ENCODE results near the gene CBL. TPM values are rescaled to one million over a fixed set of nuclear protein-coding genes. Genes with fewer than 3 reads are reported as not detected.

Gene CBL
- total RNA-seq, 4 donors from 2014 or later, result 9.9 to 14.2 (median 12.4) TPM

DNA sequence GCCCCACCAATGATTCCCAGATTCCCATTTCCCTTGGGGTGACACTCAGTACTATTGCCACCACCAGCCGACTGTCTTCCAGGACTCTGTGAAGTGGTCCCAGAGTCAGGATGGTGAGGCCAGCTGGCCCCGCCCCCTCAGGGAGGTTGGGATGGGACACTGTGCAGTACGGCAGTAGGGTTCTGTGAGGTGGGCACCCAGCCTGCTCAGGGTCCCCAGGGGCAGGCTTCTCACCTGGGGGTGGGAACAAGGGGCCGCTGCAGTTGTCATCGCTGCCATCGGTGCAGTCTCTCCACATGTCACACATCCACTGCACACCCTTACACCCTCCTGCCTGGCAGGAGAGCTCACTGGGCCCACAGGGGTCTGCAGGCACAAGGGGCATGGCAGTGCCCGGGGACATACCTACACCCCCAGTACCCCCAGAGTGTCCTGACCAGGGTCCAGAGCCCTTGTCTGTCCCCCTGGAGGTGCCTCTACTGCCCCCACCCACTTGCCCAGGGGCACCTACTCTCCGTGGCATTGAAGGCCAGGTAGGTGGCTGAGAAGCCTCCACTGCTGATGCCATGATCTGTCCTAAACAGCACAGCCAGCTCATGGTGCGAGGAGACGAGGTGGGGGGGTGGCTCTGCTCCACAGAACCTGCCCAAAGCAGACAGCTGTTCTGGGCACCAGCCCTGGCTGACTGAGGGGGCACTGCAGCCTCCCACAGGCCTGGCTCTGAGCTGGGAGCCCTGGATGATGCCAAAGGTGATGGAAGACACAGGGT lies 136.4 kb downstream of the CBL start:
- no peak for DNase-seq
- TF ChIP-seq CTCF (IDR thresholded peaks at IDR 0.05) (no peak), POLR2A (IDR thresholded peaks at IDR 0.05) (no peak)
- Histone ChIP-seq H3K27me3 (peaks cover 0 to 53% (median 0%) of the 10 kb centered on the region in 4 donors), H3K36me3 (no peaks in the 10 kb centered on the region), H3K4me1 (peaks cover 31 to 47% (median 40%) of the 10 kb centered on the region in 3 donors), H3K4me3 (no peak overlapping the region), H3K27ac (no peak overlapping the region), H3K9me3 (no peaks in the 10 kb centered on the region)
- intact Hi-C loops (cut with DNase I), result no loop called here
- 60 to 69% methylated on average over 1 to 3 of the region's 10 CpGs for WGBS, 2 donors

DNA sequence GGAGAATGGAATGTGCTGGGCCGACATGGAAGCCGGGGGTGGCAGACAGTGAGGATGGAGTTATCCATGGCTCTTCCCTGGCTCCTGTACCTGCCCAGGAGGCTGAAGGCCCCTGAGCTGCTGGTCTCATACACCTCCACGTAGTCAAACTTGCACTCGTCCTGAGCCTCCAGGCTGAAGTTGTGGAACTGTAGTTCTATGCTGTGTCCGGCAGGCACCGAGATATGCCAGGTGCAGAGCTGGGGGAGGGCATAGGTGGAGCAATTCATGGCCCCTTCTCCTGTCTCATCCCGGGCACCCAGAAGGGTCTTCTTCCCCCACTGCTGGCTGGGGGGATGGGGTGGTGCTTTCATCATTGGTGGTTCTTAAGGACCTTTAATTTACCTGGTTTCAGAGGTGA lies 137.6 kb downstream of the CBL start:
- 76% methylated on average over 7 of the region's 7 CpGs for WGBS, 2 donors
- intact Hi-C loops (cut with DNase I), result no loop called here
- H3K27me3 ChIP-seq, result peaks cover 0 to 52% (median 0%) of the 10 kb centered on the region in 4 donors

GRCh38 chr11:119344291-119345010 lies 138.3 kb downstream of the CBL start:
- Histone ChIP-seq H3K4me3 (no peak overlapping the region), H3K9me3 (no peaks in the 10 kb centered on the region), H3K27me3 (peaks cover 0 to 44% (median 0%) of the 10 kb centered on the region in 4 donors), H3K27ac (no peak overlapping the region), H3K4me1 (peaks cover 12 to 28% (median 25%) of the 10 kb centered on the region in 3 donors), H3K36me3 (no peaks in the 10 kb centered on the region)
- TF ChIP-seq CTCF (IDR thresholded peaks at IDR 0.05), result no peak
- intact Hi-C loops (cut with DNase I), result no loop called here
- 70 to 93% methylated on average over 6 to 8 of the region's 14 CpGs for WGBS, 2 donors
- DNase-seq, result no peak

More for the DNA sequence above, 137.6 kb downstream of the CBL start:
- Histone ChIP-seq H3K36me3 (no peaks in the 10 kb centered on the region), H3K4me1 (peaks cover 19 to 35% (median 31%) of the 10 kb centered on the region in 3 donors), H3K9me3 (no peaks in the 10 kb centered on the region), H3K4me3 (no peak overlapping the region), H3K27ac (no peak overlapping the region)
- TF ChIP-seq POLR2A (IDR thresholded peaks at IDR 0.05), result no peak
- TF ChIP-seq CTCF (IDR thresholded peaks at IDR 0.05), result no peak
- DNase-seq, result no peak

DNA sequence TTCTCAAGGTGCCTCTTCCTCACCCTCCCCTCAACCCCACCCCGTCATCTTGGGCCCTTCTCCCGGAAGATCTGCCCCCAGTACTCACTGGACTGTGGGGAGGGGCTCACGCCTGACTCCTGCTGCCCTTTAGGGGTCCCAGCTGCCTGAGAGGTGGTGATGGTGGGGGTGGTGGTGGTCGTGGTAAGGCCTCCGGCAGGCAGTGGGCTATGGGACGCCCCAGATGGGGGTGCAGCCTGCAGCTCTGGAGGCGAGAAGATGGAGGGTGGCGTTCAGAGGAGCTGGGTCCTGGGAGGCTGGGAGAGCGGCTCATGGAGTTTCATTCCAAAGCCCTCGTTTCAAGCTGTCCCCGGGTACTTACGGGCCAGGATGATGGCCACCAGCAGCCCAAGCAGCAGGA lies 139.5 kb downstream of the CBL start:
- Histone ChIP-seq H3K27ac (no peak overlapping the region), H3K36me3 (no peaks in the 10 kb centered on the region), H3K4me3 (no peak overlapping the region), H3K4me1 (peaks cover 9 to 15% (median 13%) of the 10 kb centered on the region in 3 donors), H3K27me3 (peaks cover 0 to 32% (median 0%) of the 10 kb centered on the region in 4 donors), H3K9me3 (no peaks in the 10 kb centered on the region)
- no peak for DNase-seq
- intact Hi-C loops (cut with DNase I), result no loop called here
- 71 to 92% methylated on average over 6 to 8 of the region's 12 CpGs for WGBS, 2 donors
- no peak for TF ChIP-seq CTCF (IDR thresholded peaks at IDR 0.05)
- no peak for TF ChIP-seq POLR2A (IDR thresholded peaks at IDR 0.05)

- TF ChIP-seq CTCF (IDR thresholded peaks at IDR 0.05) (no peak), POLR2A (IDR thresholded peaks at IDR 0.05) (no peak)
- no peak within 1 kb of the TSS for H3K4me3 ChIP-seq
- 41 to 45% methylated on average over 5 to 6 of the region's 6 CpGs for WGBS, 2 donors
Observed at GRCh38 chr11:119346605-119347004, 140.5 kb downstream of the CBL start, which contains the start of gene MFRP. MFRP (minus strand) TSS chr11:119346705; CDS start chr11:119346513, 192 bp downstream.

More at GRCh38 chr11:119346605-119347004, 140.5 kb downstream of the CBL start, which contains the start of gene MFRP:
- H3K4me1 ChIP-seq, result peaks cover 1 to 6% (median 6%) of the 10 kb centered on the region in 3 donors
- H3K9me3 ChIP-seq, result no peaks in the 10 kb centered on the region
- H3K27ac ChIP-seq, result peak within 1 kb of the TSS in 1 of 4 donors; percentile 14
- no peaks in the 10 kb centered on the region for H3K36me3 ChIP-seq
- no peak for DNase-seq
- intact Hi-C loops (cut with DNase I), result no loop called here
- H3K27me3 ChIP-seq, result peaks cover 0 to 23% (median 0%) of the 10 kb centered on the region in 4 donors
